Stimulated activated CD8-positive, alpha-beta memory T cell treated with anti-CD3 and anti-CD28 coated beads, Interleukin-12 subunit alpha, Interleukin-12 subunit beta, amount 100 ng/mL, for 1 hour (primary cell): ENCODE measurements around the gene RNF26.
"Not testable (repeated sequence)": the region's sequence is repeated elsewhere in the genome, so short reads cannot be mapped to it uniquely, and the experiment has no call there.

Source experiments
- DNase-seq: peaks from one replicate; pipeline ENCODE4 v3.0.0-alpha.2; 2020; ENCODE audit warnings: low read depth

The RNF26 gene

DNA sequence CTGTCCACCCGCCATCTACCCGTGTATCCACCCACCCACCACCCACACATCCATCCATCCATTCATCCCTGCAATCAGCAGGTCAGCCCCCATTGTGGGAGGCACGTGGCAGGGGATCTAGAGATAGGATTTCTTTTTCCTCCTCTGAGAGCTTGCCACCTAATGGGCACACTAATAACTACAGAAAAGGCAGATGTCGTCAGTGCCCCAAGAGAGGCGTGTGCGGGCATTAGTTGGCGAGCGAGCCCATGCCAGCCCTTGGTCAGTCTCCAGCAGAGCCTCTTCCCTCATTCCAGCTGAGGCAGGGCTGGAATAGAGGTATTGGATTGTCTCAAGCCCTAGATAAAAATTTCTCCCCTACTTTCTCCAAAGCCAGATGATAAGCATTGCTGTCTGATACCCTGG lies 37.5 kb downstream of the RNF26 start:
- no peak for DNase-seq

- no peak for DNase-seq
Observed at GRCh38 chr11:119372260-119373058, 38.1 kb downstream of the RNF26 start.

DNA sequence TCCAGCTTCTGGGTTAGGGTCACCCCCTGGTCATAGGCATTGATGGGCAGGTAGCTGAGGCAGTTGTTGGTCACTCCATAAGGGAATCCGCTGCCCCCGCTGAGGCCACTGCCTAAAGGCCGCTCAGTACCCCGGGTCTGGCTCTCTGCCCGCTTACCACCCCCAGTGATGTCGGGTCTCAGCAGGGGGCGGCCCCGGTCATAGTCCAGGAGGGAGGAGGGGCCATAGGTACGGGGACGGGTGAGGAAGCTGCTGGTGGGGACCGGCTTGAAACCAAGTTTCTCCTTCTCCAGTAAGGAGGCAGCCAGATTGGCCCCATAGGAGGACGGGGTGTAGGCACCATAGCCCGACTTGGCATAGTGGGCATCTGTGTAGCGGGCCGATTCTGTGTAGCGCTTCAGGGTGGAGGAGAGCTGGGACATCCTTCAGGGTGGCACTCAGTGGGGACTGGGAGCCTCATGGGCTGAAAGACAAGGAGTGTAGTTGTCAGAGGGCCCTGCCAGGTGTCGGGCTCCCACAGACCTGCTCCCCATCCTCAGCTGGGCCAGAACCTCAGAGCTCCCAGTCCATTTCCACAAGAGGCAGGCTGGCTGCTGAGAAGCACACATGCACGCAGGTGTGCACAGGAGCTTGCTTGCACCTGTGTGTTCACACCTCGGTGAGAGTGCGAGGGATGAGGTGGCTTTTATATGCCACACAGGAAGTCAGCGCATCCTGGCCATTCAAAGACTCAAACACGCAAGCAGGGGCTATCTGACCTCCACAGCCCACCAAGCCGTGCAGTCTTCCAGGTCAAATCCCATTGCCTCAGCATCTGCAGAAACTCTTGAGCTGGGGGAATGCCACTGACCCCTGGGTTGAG lies 39.0 kb downstream of the RNF26 start:
- DNase-seq, result no peak

GRCh38 chr11:119373921-119374631 lies 39.7 kb downstream of the RNF26 start:
- no peak for DNase-seq

DNA sequence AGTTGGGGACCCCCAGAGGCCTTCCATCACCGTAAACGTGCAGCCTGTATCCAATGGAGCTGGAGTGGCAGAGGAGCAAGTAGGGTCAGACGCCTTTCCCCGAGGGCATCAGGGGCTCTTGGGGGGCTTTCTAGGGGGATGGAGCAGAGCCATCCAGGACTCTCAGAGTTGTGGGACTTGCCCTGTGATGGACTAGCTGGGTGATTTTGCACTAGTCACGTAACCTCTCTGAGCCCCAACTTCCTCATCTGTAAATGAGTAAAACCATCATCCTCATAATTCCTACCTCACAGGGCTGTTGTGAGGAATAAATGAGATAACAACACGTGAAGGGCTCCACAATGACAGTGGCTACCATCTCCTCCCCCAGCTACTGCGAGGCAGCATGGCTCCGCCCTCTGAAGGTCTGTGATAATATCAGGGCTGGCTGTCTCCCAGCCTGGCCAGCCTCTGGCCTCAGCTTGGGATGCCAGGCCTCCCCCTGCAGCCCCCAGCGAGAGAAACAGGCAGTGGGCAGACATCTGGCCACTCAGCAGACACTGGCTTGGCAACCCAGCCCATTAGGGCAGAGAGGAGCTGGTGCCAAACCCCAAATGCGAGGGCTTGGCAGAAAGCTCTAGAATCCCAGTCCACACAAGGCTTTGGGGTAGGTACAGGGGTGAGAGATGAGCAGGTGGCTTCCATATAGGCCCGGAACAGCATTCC lies 40.5 kb downstream of the RNF26 start:
- DNase-seq, result no peak

GRCh38 chr11:119375337-119376196 lies 41.2 kb downstream of the RNF26 start:
- no peak for DNase-seq

GRCh38 chr11:119376197-119376847 lies 42.0 kb downstream of the RNF26 start:
- no peak for DNase-seq

DNA sequence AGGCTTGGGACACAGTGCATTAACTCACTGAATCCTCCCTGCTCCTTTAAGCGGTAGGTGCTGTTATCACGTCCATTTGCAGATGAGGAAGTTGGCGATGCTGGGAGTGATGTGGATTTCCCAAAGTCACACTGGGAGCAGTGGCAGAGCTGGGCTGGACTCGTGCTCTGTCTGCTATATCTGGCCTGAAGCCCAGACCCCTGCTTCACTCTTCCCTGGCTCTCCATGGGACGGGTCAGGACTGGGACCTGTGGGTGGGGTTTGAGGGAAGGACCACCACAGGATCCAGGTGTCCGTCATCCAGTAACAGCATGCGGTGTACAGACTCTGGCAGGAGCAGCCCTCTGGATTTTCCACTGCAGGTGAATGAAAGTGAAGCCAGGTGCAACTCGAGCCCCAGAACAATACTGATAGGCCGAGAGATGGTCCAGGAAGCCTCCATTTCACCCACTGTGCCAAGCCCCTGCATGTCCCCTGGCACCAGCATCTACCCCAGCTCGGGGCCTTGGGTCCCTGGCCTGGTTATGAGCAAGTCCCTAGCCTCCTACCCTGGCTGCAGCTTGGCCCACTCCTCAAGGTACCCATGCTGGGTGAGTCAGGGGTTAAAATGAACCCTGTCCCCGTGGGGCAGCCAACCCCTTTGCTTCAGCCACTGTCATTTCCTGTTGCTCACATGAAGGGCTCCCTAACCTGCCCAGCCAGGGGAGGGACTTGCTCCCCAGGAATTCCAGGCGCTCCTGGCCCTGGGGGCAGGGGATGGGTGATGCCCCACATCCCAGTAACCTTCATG lies 43.0 kb downstream of the RNF26 start:
- DNase-seq, result no peak

DNA sequence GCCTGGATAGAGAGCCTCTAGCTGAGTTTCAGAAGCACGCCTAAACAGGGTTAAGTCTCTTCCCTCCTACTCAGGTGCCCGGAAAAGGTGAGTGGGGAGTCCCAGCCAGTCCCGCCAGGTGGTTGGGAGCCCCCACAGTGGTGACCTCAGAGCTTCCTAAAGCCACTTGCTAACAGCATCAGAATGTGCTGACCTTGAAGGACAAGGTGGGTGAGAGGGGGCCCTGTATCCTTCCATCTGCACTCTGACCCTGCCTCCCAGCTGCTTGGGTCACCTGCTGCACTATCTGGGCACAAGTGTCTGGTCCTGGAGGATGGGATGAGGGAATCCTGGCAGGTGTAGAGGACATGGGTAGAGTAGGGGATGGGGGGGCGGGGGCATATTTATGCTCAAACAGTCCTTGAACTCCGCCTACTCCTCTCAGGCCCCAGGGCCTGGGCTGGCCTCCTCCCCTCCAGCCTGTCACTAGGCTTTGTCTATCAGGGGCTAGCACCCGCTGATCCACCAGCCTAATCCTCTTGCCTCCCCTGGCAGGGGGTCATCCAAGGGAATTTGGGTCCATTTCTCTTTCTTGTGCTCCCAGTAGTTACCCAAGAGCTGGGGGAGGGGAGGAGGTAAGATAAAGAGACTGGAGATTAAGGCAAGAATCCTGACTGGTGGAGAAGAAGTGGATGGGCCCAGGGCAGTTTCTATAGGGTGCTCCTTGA lies 43.8 kb downstream of the RNF26 start:
- DNase-seq, result no peak

- no peak for DNase-seq
Observed at GRCh38 chr11:119378851-119379465, 44.6 kb downstream of the RNF26 start.

DNA sequence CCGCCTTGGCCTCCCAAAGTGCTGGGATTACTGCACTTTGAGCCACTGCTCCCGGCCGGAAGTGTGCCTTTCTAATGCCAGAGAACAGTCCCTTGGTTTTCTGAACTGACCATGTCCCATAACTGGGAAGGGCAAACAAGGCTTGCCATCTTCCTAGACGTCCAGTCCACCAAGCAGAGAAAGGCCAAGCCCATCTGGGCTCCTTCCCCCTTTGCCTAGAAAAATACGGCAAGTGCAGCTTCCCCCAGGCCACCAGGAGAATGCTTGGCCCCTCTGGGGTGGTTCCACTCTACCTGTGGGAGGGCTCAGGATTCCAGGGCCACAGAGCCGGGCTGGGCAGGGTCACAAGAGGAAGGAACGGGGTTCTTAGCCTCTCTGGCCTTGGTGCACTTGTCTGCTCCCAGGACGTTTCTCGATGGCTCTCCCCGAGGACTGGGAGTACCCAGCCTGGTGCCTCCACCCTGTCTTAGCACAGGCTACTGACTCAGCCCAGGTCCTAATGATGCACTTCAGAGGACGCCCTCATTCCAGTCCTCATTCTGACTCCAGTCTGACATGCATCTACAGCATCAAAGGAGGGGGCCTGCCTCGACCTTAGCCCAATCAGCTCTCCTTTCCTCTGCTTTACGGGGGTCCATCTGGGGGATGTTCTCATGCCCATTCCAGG lies 46.0 kb downstream of the RNF26 start:
- DNase-seq, result no peak

GRCh38 chr11:119380827-119381180 lies 46.5 kb downstream of the RNF26 start:
- no peak for DNase-seq

GRCh38 chr11:119381181-119381988 lies 47.1 kb downstream of the RNF26 start, which contains the start of gene USP2:
TSS of gene USP2 (minus strand) at chr11:119381690. CDS start at chr11:119373480, 8,210 bp downstream.
- peak; percentile 91 for DNase-seq

- DNase-seq, result no peak
Observed at GRCh38 chr11:119382101-119382500, 47.8 kb downstream of the RNF26 start.

DNA sequence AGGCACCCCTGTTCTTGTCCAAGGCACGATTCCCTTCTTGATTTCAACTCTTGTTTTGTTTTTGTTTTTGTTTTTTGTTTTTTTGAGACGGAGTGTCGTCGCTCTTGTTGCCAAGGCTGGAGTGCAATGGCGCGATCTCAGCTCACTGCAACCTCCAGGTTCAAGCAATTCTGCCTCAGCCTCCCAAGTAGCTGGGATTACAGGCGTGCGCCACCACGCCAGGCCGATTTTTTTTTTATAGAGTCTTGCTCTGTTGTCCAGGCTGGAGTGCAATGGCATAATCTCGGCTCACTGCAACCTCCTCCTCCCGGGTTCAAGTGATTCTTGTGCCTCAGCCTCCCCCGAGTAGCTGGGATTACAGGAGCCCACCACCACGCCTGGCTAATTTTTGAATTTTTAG lies 48.2 kb downstream of the RNF26 start:
- not testable (repeated sequence) for DNase-seq

DNA sequence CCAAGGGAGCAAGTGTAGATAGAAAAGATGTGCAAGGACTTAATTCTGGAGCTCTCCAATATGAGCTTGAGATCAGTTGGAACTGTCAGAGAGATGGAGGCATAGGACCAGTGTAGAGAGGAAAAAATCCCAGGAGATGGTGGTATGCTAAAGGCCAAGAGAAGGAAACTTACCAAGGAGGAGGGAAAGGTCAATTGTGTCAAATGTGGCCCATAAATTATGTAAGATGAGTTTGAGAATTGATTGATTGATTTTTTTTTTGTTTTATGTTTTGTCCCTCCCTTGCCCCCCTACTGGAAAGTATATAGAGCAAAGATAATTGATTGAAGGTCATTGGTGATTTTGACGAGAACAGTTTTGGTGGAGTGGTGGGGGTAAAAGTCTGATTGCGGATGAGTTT lies 50.0 kb downstream of the RNF26 start:
- no peak for DNase-seq
